GM21619 (cell line): ENCODE results near the gene SLC36A3.
A peak's percentile ranks its signal among the peaks of the same experiment; 100 is the strongest.
"Not testable (repeated sequence)": the region's sequence is repeated elsewhere in the genome, so short reads cannot be mapped to it uniquely, and the experiment has no call there.

Experiments
- ATAC-seq: cut with Tn5 transposase; IDR thresholded peaks from one replicate; pipeline ENCODE4 v1.9.1; 2021; ENCODE audit not compliant: unreplicated experiment

The SLC36A3 gene

DNA sequence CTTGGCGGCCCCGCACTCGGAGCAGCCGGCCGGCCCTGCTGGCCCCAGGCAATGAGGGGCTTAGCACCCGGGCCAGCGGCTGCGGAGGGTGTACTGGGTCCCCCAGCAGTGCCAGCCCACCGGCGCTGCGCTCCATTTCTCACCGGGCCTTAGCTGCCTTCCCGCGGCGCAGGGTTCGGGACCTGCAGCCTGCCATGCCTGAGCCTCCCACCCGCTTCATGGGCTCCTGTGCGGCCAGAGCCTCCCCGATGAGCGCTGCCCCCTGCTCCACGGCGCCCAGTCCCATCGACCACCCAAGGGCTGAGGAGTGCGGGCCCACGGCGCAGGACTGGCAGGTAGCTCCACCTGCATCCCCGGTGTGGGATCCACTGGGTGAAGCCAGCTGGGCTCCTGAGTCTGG is 5.7 kb upstream of the SLC36A3 start:
- ATAC-seq = not testable (repeated sequence)

- no peak for ATAC-seq
Measured at GRCh38 chr5:151298063-151298855, 5.3 kb downstream of the SLC36A3 start.

DNA sequence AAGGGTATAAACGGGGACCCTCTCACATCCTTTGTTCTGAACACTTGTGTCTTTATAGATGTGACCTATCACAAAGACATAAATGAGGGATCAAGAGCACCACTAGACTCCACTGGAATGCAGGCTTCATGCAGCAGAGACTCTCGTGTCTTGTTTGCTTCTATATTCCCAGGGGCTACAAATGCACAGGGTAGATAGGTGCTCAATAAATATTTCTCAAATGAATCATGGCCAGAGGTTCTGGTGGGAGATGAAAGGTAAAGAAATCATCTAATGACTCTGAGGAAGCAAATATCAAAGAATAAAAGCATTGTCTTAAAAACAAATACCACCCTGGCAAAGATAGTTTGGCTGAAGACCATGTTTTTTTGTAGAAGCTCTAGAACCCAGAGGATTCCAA is 6.6 kb downstream of the SLC36A3 start:
- no peak for ATAC-seq

- ATAC-seq = no peak
Measured at GRCh38 chr5:151296478-151296830, 7.1 kb downstream of the SLC36A3 start.

DNA sequence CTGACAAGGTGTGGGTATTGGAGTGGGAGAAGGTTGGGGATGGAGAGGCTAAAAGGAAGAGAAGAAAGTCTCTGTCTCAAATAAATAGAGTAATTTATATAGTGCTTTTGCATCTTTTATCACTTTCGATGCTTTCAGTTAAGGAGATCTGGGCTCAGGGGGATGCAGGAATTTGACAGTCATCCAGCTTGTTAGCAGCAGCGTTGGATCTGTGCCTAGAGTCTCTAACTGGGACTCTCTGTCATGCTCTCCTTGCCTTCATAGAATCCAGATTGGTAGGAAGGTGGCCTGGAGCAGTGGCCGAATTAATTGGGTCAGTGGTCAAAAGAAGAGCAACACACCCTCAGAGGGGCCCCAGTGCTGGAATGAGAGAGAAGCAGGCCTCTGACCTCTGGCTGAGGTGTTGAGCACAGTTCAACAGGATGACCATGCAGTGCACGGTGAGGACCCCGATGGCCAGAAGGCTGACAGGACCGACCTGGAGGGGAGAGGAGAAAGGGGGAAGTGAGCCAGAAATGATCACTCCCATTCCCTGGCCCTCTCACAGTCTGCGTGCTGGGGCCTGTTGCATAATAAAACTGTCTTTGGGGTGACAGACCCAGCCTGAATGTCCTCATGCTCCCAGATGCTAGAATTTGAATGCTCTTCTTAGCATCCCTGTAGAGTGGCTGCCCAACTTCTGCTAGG is 7.6 kb downstream of the SLC36A3 start:
- ATAC-seq = no peak

DNA sequence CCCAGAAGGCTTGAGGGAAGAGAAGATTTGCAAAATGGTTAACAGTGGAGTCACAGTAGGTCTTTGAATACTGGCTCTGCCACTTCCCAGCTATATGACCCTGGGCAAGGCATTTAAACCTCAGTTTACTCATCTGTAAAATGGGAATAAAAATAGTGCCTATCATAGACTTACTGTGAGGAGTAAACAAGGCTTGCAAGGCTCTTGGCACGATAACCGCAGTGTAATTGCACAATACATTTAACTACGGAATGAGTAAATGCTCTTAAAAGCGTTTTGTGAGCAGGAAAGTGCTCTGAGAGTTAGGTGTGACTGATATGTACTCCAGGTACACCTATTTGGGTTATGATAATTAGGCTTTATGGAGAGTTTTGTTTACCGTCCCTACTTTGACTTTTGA is 8.4 kb downstream of the SLC36A3 start:
- no peak for ATAC-seq

DNA sequence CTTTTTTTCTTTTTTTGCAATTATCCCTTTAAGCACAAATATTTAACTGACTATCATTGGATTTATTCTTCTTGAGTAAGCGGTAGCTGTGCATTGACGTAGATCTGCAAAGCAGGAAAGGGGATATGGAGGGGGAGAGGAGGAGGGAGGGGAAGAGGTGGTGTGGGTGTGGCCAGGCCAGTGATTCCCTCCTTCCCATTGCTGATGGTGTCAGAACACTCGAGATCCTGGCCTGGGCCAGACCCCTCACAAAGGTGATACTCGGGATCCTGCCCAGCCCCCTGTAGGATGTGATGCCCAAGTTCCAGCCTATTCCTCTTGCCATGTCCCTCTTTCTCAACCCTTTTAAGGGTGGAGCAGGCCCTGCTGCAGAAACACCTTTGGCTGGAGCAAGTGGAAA is 9.9 kb downstream of the SLC36A3 start:
- ATAC-seq = no peak

DNA sequence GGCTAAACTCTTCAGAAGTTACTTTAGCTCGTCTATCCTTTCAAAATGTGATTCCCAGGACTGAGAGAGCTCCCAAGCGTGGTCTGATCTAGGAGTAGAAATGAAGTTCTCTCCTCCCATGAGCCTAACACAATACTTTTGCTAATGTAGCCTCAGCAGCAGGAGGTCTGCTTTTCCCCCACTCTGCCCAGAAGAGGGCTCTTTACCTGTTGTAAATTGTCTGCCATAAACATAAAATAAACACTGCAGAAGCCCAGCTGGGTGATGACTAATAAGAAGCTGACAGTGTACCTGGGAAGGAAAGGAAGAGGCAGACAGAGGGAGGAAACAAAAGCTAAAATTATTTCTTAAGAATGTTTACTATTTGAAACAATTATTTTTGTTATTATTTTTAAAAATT is 15.4 kb downstream of the SLC36A3 start:
- ATAC-seq = peak; percentile 53

- ATAC-seq = no peak
Measured at GRCh38 chr5:151286246-151286645, 17.3 kb downstream of the SLC36A3 start.

DNA sequence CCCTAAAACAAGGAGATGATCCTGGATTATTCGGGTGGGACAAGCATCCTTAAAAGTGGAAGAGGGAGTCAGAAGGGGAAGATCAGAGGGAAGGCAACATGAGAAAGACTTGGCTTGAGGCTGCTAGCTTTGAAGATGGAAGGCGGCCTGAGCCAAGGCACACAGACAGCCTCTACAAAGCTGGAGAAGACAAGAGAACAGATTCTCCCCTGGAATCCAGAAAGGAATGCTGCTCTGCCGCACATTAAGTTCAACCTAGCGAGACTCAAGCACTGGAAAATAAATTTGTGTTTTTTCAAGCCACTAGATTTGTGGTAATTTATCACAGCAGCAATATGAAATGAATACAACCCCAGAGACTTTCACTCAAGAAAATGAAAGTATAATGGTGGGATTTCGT is 17.9 kb downstream of the SLC36A3 start:
- no peak for ATAC-seq

DNA sequence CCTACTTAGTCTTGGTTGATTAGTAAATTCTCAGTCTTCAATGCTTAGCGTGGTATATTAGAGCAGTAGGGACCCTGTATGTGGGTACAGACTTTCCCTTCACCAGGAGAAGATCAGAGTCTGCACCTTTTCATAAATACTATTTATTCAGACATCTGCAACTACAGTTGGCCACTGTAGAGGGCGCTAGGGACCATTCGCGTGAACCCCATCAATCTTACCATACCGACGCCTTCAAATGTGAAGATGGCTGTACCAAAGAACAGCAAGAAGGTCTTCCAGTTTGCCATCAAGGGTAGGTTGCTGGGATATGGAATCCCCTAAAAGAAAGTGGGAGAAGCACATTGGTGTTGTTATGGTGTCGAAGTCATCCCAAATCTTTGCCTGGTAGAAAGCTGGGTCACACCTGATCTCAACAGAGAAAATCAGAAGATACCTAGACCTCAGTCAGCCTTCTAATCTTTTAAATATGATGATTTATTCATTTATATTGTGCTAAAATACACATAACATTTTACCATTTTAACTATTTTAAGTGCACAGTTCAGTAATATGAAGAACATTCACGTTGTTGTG is 19.1 kb downstream of the SLC36A3 start:
- ATAC-seq = no peak

DNA sequence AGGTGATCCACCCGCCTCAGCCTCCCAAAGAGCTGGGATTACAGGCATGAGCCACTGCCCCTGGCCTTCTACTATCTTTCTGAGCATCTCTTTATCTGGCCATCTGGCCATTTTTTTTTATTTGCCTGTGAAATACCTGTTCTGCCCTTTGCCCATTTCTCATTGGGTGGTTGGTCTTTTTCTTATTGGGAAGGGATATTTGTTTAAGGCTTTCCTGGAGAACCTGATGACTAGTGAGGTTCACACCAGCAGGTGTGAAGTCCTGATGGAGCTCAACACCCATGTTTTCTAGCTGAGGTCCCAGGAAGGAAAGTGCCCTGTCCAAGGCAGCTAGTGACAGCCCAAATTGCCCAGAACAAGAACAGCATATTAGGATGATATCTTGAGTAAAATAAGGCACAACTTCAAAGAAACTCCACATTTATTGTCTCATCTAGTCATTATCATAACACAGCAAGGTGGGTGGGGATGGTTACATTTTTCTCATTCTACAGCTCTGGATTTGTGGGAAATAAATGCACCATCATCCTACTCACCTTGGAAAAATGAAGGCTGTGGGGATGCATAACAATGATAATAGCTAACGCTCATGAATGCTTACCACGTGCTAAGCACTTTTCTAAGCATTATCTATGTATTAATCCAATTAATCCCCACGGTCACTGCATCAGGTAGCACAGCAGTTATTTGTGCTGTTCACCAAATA is 20.3 kb downstream of the SLC36A3 start:
- no peak for ATAC-seq

DNA sequence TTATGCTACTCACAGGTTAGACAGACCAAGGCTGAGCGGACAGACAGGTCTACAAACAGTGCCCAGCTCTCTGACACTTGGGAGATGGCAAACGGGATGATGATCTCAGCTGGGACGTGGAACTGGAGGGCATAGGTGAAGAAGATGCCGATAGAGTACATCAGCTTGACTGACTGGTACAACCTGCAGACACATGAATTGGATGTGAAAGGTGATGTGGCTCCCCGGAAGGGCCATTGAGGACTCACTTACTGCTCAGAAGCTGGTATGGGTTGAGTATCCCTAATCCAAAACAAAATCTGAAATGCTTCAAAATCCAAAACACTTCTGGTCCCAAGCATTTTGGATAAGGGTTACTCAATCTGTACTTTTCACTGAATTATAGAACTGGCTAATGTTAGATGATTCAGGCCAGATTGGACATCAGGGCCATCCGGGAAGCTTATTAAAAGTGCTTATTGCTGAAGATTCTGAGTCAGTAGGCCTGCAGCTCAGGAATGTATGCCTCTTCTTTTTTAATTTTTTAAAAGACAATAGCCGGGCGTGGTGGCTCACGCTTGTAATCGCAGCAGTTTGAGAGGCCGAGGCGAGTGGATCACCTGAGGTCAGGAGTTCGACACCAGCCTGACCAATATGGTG is 22.4 kb downstream of the SLC36A3 start:
- no peak for ATAC-seq

DNA sequence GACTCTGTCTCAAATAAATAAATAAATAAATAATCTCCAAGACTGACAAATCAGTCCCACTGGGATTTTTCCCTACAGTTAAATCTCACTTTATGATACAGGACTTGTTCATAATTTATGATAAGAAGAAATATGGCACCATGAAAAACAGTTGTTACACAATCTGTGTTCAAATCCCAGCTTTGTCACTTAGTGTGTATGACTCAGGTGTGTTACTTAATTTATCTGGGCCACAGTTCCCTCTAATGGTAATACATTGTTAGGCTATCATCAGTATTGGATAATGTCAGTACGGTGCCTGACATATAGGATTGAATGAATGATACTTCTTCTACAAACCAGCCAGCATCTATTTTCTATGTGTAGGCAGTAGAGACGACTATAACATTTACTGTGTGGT is 23.1 kb downstream of the SLC36A3 start:
- no peak for ATAC-seq

DNA sequence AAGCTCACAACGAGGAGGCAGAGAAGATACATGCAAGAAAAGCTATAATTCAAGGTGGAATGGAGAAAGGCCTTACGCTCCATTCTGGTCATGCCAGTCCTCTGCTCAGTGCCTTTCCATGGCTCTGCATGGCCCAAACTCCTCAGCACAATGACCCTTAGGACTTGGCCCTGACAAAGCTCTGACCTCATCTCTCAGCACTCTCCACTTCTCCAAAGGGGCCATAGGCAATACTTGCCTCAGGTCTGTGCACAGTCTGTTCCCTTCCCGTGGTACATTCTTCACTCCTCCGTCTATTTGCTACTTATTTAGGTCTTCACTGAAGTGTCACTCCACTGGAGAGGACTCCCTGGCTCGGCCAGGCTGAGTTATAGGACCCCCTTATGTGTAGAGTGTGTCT is 24.7 kb downstream of the SLC36A3 start:
- no peak for ATAC-seq

DNA sequence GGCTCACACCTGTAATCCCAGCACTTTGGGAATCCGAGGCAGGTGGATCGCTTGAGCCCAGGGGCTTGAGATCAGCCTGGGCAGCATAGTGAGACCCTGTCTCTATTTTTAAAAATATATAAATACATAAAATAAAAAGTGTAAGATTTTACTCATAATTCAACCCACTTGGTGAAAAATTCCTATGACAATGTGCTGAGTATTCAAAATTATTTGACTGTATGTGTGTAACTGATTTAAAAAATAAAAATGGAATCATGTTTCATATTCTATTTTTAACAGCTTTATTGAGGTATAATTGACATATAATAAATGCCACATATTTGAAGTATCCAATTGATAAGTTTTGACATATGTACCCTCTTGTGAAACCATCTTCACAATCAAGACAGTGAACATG is 27.8 kb downstream of the SLC36A3 start:
- no peak for ATAC-seq

DNA sequence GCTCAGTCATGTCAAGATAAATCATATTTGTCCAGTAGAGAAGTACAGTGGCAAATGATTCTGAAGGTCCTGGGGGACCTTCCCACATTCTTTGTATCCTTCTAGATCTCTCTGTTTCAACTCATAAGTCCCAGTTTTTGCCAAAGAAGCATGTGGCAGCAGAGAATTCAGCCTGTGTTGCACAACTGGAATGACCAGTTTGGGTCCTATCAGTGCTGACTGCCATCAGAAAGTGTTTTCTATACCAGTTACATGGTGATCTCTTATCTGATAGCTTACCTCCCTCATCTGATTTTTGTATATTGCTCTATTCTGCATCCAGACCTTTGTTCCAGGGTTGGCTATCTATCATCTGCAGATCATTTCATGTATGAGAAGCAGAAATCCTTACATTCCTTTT is 28.9 kb downstream of the SLC36A3 start:
- no peak for ATAC-seq

- ATAC-seq = no peak
Measured at GRCh38 chr5:151271336-151271735, 32.2 kb downstream of the SLC36A3 start.

- peak; percentile 93 for ATAC-seq
Measured at GRCh38 chr5:151270599-151270998, 33.0 kb downstream of the SLC36A3 start.

- no peak for ATAC-seq
Measured at GRCh38 chr5:151267491-151268260, 35.9 kb downstream of the SLC36A3 start.

GRCh38 chr5:151264113-151264512 is 39.5 kb downstream of the SLC36A3 start:
- peak; percentile 54 for ATAC-seq
